DND-41 (cell line): ENCODE measurements around the gene PIGA.

Source experiments
- ATAC-seq: fragments of 200-7000 bp; cut with Tn5 transposase; 3 replicates; pipeline ENCODE4 v1.9.1; 2021; ENCODE audit warnings: low read depth; ENCODE audit not compliant: insufficient read depth
- DNase-seq: peaks from one replicate; pipeline ENCODE4 v3.0.0-alpha.2; 2020
- H2AFZ ChIP-seq: 2 replicates; pipeline ENCODE4 v1.6.0; 2012; ENCODE audit warnings: low read depth, low read length
- H3K27ac ChIP-seq: 2 replicates; pipeline ENCODE4 v1.5.1; 2012; ENCODE audit warnings: low read length, inconsistent platforms
- H3K27me3 ChIP-seq: fragments of 200-600 bp; sonication (generic); 2 replicates; pipeline ENCODE4 v1.6.0; 2012; ENCODE audit warnings: low read length, mild to moderate bottlenecking, inconsistent platforms; ENCODE audit not compliant: insufficient read depth, poor library complexity
- H3K36me3 ChIP-seq: 2 replicates; pipeline ENCODE4 v1.5.1; 2012; ENCODE audit warnings: low read length, inconsistent platforms; ENCODE audit not compliant: insufficient read depth
- H3K4me1 ChIP-seq: 2 replicates; pipeline ENCODE4 v1.5.1; 2012; ENCODE audit warnings: mild to moderate bottlenecking, low read length; ENCODE audit not compliant: insufficient read depth
- H3K4me2 ChIP-seq: 2 replicates; pipeline ENCODE4 v1.6.0; 2012; ENCODE audit warnings: mild to moderate bottlenecking, moderate library complexity, low read length, inconsistent platforms; ENCODE audit not compliant: insufficient read depth
- H3K4me3 ChIP-seq, 2 experiments: fragments of 200-600 bp in 1 of 2; shearing (Covaris generic) in 1 of 2; 2 replicates each; pipeline ENCODE4 v1.5.1; 2012 to 2016; ENCODE audit warnings: inconsistent platforms in 2 of 2, low read length in 2 of 2, mild to moderate bottlenecking in 2 of 2, low read depth in 1 of 2, moderate library complexity in 1 of 2
- H3K79me2 ChIP-seq: 2 replicates; pipeline ENCODE4 v1.6.0; 2012; ENCODE audit warnings: low read length, inconsistent platforms; ENCODE audit not compliant: insufficient read depth
- H3K9ac ChIP-seq: 2 replicates; pipeline ENCODE4 v1.6.0; 2012; ENCODE audit warnings: low read depth, mild to moderate bottlenecking, inconsistent platforms, low read length, moderate library complexity
- H3K9me3 ChIP-seq: 2 replicates; pipeline ENCODE4 v1.5.1; 2012; ENCODE audit warnings: low read length, moderate library complexity, mild to moderate bottlenecking, inconsistent platforms; ENCODE audit not compliant: insufficient read depth, severe bottlenecking
- H4K20me1 ChIP-seq: 2 replicates; pipeline ENCODE4 v1.6.0; 2012; ENCODE audit warnings: low read length; ENCODE audit not compliant: insufficient read depth
- EZH2 ChIP-seq: IDR thresholded peaks from 3 replicates; pipeline ENCODE4 v1.6.1; 2012; ENCODE audit warnings: borderline replicate concordance, low read depth, mild to moderate bottlenecking, moderate library complexity, low read length, inconsistent platforms; ENCODE audit not compliant: severe bottlenecking
- TF ChIP-seq, protein P1 (sequence below): IDR thresholded peaks from 2 replicates; pipeline ENCODE4 v1.5.1; 2012; ENCODE audit warnings: borderline replicate concordance, low read length, moderate library complexity, mild to moderate bottlenecking; ENCODE audit not compliant: poor library complexity, severe bottlenecking; ENCODE audit errors: extremely low read depth

PIGA gene

GRCh38 chrX:15344106-15344505 lies 8.8 kb upstream of the PIGA start:
- H3K79me2 ChIP-seq = no peaks in the 10 kb centered on the region

DNA sequence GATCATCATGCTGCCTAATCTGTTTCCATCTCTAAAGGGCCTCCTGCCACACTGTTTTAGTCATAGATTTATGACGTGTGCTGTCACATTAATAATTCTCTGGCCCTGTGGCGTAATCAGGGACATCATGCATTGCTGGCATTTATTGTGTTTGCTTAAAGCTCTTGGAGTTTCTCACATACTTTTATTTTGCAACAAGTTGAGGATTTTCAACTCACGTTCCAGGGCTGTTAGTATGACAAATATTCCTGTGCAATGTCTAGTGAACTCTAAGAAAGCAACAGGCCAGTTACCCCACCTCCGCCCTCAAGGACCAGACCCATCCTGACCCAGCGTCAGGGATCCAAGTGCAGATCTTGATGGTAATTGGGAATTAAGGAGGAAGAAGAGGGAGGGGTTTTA lies 7.8 kb upstream of the PIGA start:
- no peak for TF ChIP-seq EZH2
- TF ChIP-seq, protein P1, sequence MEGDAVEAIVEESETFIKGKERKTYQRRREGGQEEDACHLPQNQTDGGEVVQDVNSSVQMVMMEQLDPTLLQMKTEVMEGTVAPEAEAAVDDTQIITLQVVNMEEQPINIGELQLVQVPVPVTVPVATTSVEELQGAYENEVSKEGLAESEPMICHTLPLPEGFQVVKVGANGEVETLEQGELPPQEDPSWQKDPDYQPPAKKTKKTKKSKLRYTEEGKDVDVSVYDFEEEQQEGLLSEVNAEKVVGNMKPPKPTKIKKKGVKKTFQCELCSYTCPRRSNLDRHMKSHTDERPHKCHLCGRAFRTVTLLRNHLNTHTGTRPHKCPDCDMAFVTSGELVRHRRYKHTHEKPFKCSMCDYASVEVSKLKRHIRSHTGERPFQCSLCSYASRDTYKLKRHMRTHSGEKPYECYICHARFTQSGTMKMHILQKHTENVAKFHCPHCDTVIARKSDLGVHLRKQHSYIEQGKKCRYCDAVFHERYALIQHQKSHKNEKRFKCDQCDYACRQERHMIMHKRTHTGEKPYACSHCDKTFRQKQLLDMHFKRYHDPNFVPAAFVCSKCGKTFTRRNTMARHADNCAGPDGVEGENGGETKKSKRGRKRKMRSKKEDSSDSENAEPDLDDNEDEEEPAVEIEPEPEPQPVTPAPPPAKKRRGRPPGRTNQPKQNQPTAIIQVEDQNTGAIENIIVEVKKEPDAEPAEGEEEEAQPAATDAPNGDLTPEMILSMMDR = no peak
- H3K27me3 ChIP-seq = no peaks in the 10 kb centered on the region
- H3K79me2 ChIP-seq = no peaks in the 10 kb centered on the region
- no peaks in the 10 kb centered on the region for H4K20me1 ChIP-seq
- no peak for DNase-seq
- no peaks in the 10 kb centered on the region for H3K4me1 ChIP-seq
- no peaks in the 10 kb centered on the region for H3K36me3 ChIP-seq
- no peak overlapping the region for H3K4me2 ChIP-seq
- H2AFZ ChIP-seq = no peak overlapping the region
- no peak overlapping the region for H3K27ac ChIP-seq
- H3K9ac ChIP-seq = no peak overlapping the region
- H3K4me3 ChIP-seq = no peak overlapping the region
- no peak for ATAC-seq
- no peaks in the 10 kb centered on the region for H3K9me3 ChIP-seq

More at GRCh38 chrX:15344106-15344505, 8.8 kb upstream of the PIGA start:
- Histone ChIP-seq H2AFZ (no peak overlapping the region), H3K27me3 (no peaks in the 10 kb centered on the region), H3K9me3 (no peaks in the 10 kb centered on the region), H3K9ac (no peak overlapping the region), H4K20me1 (no peaks in the 10 kb centered on the region), H3K4me3 (no peak overlapping the region), H3K27ac (no peak overlapping the region), H3K4me2 (no peak overlapping the region), H3K36me3 (no peaks in the 10 kb centered on the region), H3K4me1 (no peaks in the 10 kb centered on the region)
- no peak for TF ChIP-seq EZH2
- TF ChIP-seq, protein P1 = no peak
- ATAC-seq = no peak
- DNase-seq = no peak

DNA sequence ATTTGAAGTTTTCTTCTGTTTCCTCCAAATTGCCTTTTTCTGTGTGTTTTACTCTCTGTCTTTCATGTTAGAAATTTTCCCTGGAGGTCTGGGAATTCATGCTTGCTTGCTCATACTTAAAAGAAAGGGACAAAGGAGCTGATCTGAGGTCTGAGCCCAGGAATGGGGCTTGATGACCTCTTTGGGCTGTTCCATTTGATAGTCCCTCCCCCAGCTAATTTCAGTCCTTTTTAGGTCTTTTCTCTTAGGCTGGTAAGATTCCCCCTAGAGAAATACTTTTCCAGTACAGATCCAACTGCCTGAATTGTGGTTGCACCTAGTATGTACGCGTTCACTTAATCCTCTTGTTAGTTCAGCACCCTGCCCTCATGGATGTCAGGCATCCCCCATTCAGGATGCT lies 5.5 kb upstream of the PIGA start:
- H2AFZ ChIP-seq = no peak overlapping the region
- TF ChIP-seq, protein P1 = no peak
- TF ChIP-seq EZH2 = no peak
- no peak for ATAC-seq

GRCh38 chrX:15336023-15336413 lies 695 bp upstream of the PIGA start:
- DNase-seq (no peak), ATAC-seq (no peak)
- Histone ChIP-seq H4K20me1 (no peaks in the 10 kb centered on the region; the same call in 1 of the 2 replicates), H3K27me3 (no peaks in the 10 kb centered on the region), H2AFZ (peak overlapping the region; percentile 77), H3K9ac (peak overlapping the region; percentile 48), H3K4me3 (peak overlapping the region; percentile 34 to 67; a peak in 3 of 4 replicates), H3K27ac (peak overlapping the region; percentile 56), H3K9me3 (no peaks in the 10 kb centered on the region), H3K4me2 (peak overlapping the region; percentile 91), H3K79me2 (peaks cover 28% of the 10 kb centered on the region), H3K4me1 (peaks cover 19% of the 10 kb centered on the region), H3K36me3 (peaks cover 19% of the 10 kb centered on the region)
- TF ChIP-seq EZH2 = no peak
- TF ChIP-seq, protein P1 = no peak

More for the DNA sequence above, 5.5 kb upstream of the PIGA start:
- H3K4me3 ChIP-seq = no peak overlapping the region
- H3K79me2 ChIP-seq = no peaks in the 10 kb centered on the region
- H3K27ac ChIP-seq = no peak overlapping the region
- H3K4me1 ChIP-seq = peaks cover 8% of the 10 kb centered on the region
- no peak overlapping the region for H3K9ac ChIP-seq
- no peaks in the 10 kb centered on the region for H4K20me1 ChIP-seq
- no peak overlapping the region for H3K4me2 ChIP-seq
- no peaks in the 10 kb centered on the region for H3K27me3 ChIP-seq
- H3K36me3 ChIP-seq = no peaks in the 10 kb centered on the region
- no peak for DNase-seq
- no peaks in the 10 kb centered on the region for H3K9me3 ChIP-seq
